GM21447 (cell line): Measurements from ENCODE around the gene ZFYVE28.

Source experiments
- ATAC-seq: cut with Tn5 transposase; IDR thresholded peaks from one replicate; pipeline ENCODE4 v1.9.1; 2021; ENCODE audit not compliant: unreplicated experiment

Gene ZFYVE28

DNA sequence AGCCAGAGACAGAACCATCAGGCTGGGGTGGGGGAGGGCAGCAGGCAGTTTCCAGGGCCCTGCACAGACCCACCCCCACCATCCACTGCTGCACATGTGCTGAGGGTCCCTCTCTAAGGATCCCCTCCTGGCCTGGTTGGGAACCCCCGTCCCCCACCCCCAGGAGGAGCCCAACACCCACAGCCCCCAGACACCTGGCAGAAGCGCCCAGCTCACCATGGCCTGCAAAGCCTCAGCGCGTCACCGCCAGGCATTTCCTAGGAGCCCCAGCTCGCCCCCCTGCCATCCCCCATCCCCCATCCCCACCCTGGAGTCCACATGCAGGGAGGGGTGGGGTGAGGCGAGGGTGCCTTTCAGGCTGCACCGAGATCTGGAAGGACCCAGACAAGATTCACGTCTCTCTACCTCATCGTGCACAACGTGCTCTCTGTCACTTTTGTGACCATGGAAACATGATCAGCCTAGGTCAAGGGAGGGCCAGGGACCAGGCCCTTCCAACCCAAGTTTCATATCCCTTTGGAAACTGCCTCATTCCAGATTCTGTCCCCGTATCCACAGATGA lies 165.8 kb downstream of the ZFYVE28 start:
- no peak for ATAC-seq

- ATAC-seq, result no peak
These were observed 166.5 kb downstream of the ZFYVE28 start for GRCh38 chr4:2251795-2252529.

DNA sequence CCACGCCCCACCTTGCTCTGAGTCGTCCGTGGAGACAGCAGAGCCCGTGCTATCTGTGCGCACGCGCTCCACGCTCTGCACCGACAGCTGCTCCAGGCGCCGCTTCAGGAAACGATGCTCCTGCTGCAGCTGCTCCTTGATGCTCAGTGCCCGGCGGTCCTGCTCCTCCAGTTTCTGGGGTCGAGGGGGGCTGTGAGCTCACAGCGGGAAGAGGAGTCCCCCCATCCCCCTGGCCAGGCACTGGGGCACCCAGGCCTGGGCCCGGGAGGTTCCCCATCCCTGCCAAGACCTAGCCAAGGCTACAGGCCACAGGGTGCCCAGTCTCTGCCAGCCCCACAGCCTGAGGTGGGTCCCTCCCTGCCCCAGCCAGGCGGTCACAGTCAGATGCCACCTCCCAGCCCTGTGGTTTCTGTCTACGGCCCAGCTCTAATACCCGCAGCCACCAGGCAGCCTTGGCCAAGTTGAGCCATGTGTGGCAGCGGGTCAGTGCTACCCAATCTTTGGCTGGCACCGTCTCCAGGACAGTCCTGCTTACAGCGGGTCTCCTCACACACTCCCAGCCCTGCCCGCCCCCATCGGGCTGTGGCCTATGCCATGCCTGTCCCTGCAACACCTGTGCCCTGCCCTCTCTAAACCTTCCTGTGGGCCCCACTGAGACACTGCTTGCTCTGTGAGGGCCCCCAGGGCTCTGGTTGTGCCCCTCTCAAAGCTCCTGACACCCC lies 167.2 kb downstream of the ZFYVE28 start:
- ATAC-seq, result no peak

DNA sequence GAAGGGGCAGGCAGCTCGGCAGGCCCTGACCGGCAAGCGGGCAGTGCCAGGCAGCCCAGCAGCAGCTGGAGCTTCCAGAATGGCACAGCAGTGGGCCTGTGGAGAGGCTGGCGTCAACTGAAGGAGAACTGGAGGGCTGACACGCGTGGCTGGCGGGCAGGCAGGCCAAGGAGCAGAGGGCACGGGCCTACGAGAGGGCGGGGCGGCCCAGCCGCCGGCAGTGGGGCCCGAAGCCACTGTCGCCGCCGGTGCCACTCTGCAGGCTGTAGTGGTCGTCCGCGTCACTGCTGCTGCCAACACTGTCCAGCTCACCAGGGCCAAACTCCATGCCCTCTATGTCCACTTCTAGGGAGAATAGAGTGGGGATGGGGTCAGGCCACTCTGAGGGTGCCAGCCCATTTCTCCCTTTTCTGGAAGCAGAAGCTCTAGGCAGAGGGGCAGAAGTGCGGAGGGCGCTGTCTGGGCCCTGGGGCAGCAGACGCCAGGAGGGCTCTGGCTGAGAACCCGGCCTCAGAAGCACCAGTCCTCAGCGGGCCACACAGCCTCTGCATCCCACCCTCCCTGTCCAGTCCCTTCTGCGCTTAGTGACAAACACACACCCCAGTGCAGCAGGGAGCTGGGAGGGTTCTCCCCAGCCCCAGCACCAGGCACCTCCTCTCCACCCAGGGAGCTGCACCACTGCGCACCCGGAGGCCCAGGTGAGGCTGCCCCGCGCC lies 167.9 kb downstream of the ZFYVE28 start:
- ATAC-seq, result no peak

- no peak for ATAC-seq
These were observed 168.7 kb downstream of the ZFYVE28 start for GRCh38 chr4:2249526-2250356.

DNA sequence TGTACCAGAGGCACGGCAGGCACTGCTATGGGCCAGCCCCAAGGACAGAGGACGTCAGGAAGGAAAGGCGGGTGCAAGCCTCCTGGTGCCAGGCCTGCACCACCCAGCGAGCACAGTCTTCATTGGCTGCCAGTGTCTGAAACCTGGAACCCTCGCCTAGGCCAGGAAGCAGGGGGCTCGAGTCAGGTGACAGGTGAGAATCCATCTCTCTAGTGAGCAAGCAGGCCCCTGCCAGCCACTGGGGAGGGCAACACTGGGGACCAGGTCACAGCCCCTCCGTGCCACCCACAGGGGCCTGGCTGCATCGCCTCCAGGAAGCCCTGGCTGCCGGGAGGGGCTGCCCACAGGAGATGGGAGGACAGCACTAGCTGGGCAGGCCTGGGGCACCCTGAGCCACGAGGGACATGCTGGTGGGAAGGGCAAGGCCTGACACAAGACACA lies 169.6 kb downstream of the ZFYVE28 start:
- no peak for ATAC-seq

DNA sequence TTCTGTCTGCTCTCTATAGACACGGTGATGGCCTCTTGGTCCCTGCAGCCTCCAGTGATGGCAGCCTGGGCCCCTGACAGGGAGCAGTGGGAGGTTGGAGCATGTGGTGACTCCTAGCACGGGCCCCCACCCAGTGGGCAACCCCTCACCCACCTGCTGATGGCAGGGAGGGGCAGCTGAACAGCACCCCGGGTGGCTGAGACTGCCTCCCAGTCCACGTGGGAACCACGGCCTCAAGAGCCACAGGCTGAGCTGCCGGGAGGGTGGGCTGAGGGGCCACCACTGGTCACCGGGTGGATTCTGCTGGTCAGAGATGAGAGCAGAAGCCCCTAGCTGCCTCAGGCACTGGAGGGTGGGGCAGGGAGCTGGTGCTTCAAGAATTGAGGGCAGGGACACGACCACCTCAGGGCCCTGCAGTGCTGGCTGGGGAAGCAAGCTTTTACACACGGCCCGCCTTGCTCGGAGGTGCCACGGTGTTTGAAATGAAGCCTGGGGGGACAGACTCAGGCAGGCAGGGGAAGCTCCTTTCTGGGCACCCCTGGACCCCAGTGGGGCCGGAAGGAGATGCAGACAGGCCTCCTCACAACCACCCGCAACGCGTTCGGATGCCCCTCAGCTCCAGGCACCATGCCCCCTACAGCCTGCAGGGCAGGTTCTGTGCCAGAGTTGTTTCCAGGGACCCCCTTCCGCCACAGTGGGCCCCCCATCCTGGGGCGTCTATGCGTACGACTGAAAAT lies 170.2 kb downstream of the ZFYVE28 start:
- ATAC-seq, result no peak

GRCh38 chr4:2247128-2248043 lies 171.1 kb downstream of the ZFYVE28 start:
- no peak for ATAC-seq

- no peak for ATAC-seq
These were observed 171.9 kb downstream of the ZFYVE28 start for GRCh38 chr4:2246384-2247127.

DNA sequence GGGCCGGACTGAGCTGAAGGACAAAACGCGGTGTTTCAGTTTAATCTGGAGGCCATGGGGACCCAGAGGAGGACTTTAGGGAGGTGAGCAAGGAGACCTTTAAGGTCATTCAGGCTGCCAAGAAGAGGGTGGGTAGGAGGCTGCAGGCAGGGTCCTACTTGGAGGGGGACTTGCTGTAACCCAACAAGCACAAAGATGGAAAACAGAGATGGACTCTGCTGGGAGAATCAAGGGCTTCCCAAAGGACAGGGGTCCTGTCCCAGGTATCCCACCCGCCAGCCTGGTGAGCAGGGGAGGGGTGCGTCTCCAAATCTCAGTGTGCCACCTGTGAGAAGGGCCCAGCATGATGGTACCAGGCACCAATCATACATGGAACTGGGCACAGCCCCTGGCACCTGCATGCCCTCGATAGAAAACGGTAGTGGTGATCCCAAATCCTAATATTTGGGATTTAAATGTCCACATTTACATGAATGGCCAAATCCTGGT lies 172.6 kb downstream of the ZFYVE28 start:
- ATAC-seq, result no peak

- ATAC-seq, result no peak
These were observed 173.2 kb downstream of the ZFYVE28 start for GRCh38 chr4:2245057-2245786.

DNA sequence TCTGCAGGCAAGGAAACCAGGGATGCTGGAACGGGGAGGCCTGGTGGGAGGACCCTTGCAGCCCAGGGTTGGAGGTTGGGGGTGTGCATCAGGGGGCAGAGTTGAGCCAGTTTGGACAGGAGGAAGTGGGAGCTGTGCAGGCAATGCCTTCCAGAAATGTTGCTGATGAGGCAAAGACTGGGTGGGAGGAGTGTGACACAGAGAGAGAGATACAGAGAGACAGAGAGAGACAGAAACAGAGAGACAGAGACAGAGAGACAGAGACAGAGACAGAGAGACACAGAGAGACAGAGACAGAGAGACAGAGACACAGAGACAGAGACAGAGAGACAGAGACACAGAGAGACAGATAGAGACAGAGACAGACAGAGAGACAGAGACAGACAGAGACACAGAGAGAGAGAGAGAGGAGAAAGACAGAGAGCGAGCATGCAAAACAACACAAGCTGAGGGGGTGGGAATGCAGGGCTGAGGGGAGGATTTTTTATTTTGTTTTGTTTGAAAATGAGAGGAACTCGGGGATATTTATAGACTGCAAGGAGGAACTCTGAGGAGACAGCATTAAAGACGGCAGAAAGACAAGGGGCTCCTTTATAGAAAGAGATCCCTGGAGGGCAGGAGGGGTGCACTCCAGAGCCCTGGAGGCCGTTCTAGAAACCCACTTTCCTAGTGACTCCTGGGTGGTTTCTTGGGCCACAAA lies 174.6 kb downstream of the ZFYVE28 start:
- ATAC-seq, result no peak

DNA sequence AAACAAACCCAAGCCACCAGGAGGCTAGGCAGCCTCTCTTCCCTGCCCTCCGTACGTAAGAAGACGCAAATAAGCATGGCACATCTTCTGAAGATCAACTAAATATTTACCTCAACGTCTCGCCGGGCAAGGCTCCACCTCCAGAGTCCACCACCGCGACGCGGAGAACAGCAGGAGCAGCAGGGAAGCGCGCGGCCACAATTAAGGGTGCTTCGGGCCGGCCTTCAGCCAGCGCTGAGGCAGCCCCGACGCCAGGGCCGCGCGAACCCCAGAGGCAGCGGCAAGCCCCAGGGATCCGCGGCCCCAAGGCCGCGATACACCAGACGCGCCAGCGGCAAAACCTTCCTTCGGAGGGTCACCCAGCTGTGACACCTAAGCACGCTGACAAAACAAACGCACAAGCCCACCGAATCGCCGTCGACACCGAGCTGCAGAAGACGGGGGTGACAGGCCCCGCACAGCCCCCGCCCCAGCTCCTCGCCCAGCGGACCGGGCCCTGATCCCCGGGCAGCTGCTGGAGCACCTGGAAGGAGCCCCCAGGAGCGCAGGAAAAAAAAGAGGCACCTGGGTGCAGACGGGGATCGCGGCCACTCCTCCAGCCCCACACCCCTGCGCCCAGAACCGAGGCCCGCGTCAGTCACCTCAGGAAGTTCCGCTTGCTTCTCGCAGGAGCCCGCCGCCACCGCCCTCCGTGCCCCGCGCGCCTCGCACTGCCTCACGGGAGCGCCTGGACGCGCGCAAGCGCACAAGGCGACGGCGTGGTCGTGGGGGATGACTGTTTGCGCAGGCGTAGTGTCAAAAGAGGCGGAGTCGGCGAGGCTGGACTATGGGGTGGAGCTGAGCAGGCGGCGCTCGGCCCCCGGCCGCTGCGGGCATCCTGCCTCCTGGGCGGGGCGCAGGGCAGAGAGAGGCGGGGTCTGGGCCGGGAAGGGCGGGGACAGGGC lies 176.8 kb downstream of the ZFYVE28 start, which contains the start of the genes HAUS3 and POLN:
Gene HAUS3 (minus strand): TSS at position 712 of the 944 bp plus-strand sequence. CDS start 1,175 bp downstream, outside the sequence.
Gene POLN (minus strand): TSS at position 712 of the 944 bp plus-strand sequence. CDS start 12,890 bp downstream, outside the sequence.
- peak; percentile 84 for ATAC-seq

DNA sequence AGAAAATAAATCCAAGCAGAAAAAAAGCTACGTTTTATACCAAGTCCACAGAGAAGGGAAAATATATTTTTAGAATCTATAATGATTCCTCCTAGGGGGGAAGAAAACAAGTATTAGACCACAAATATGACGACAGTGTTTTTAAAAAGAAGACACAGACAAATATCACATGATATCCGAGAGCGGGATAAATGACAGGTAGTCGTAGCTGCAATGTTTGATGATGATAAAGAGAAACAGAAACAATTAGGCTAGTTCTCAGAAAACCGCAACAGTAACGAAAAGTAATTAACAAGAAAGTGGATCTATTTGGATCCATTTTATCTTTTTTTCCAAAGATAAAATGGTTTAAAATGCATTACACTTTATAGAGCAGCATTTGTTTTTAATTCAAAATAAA lies 177.4 kb downstream of the ZFYVE28 start:
- no peak for ATAC-seq

GRCh38 chr4:2236944-2237666 lies 181.3 kb downstream of the ZFYVE28 start:
- ATAC-seq, result no peak
